SK-N-SH (cell line): ENCODE data around the gene CALCOCO2.

Experiments used
- EP300 ChIP-seq, 2 experiments: IDR thresholded peaks; 2 replicates each; pipeline versions ENCODE4 v1.4.0 to v1.6.1; 2012; ENCODE audit warnings: borderline replicate concordance in 1 of 2, low read depth in 1 of 2, low read length in 1 of 2
- FOSL2 ChIP-seq: IDR thresholded peaks from 2 replicates; pipeline ENCODE4 v1.4.0; 2012; ENCODE audit warnings: low read depth, mild to moderate bottlenecking, moderate library complexity, borderline replicate concordance
- GATA2 ChIP-seq: sonication (generic); formaldehyde crosslinking; IDR thresholded peaks from 2 replicates; pipeline ENCODE4 v1.5.0; 2020; ENCODE audit warnings: mild to moderate bottlenecking, missing genetic modification reagents
- MEF2A ChIP-seq: IDR thresholded peaks from 2 replicates; pipeline ENCODE4 v1.4.0; 2012; ENCODE audit warnings: low read depth, borderline replicate concordance
- POLR2AphosphoS5 ChIP-seq: IDR thresholded peaks from 2 replicates; pipeline ENCODE4 v1.6.1; 2012; ENCODE audit warnings: low read depth, low read length
- RAD21 ChIP-seq: IDR thresholded peaks from 2 replicates; pipeline ENCODE4 v1.6.1; 2012; ENCODE audit warnings: mild to moderate bottlenecking, low read length
- RFX5 ChIP-seq: IDR thresholded peaks from 2 replicates; pipeline ENCODE4 v1.6.1; 2012; ENCODE audit warnings: mild to moderate bottlenecking, improper control_type of control experiment, low read length
- TAF1 ChIP-seq: IDR thresholded peaks from 2 replicates; pipeline ENCODE4 v1.6.1; 2012; ENCODE audit warnings: low read depth, mild to moderate bottlenecking, low read length, moderate library complexity, borderline replicate concordance
- TF ChIP-seq, protein P1 (sequence below): fragments of 200-600 bp; sonication (generic); IDR thresholded peaks from 2 replicates; pipeline ENCODE4 v1.6.1; 2017; ENCODE audit warnings: antibody characterized with exemption, mild to moderate bottlenecking, moderate library complexity
- TF ChIP-seq, protein P2 (sequence below): IDR thresholded peaks from 2 replicates; pipeline ENCODE4 v1.6.1; 2012; ENCODE audit warnings: mild to moderate bottlenecking, low read depth, low read length, moderate library complexity

DNA sequence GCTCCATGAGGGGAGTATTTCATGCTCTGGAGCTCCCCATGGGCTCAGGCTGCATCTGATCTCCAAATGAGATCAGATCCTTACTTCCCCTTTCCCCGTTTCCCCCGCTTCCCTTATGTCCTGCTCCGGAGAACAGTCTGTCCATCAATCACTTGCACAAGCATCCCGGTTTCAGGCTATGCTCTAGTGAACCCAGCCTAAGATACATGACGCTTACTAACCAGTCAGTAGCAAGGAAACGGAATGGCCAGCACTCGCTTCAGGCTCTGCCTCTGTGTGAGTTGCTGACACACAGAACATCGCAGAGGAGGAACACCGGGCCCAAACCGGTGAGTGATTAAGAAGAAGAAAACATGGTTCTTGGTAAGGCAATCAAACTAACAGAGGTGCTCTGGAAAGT lies 52.3 kb downstream of the CALCOCO2 start:
- TF ChIP-seq GATA2 (CRISPR knock-in tag) (no peak), POLR2AphosphoS5 (no peak), MEF2A (no peak), FOSL2 (no peak), EP300 (IDR thresholded peaks at IDR 0.05; ENCODE audit: borderline replicate concordance in 1 of 2, low read depth in 1 of 2, low read length in 1 of 2) (no peak), RFX5 (no peak), TAF1 (no peak), RAD21 (no peak)
- TF ChIP-seq, protein P1, sequence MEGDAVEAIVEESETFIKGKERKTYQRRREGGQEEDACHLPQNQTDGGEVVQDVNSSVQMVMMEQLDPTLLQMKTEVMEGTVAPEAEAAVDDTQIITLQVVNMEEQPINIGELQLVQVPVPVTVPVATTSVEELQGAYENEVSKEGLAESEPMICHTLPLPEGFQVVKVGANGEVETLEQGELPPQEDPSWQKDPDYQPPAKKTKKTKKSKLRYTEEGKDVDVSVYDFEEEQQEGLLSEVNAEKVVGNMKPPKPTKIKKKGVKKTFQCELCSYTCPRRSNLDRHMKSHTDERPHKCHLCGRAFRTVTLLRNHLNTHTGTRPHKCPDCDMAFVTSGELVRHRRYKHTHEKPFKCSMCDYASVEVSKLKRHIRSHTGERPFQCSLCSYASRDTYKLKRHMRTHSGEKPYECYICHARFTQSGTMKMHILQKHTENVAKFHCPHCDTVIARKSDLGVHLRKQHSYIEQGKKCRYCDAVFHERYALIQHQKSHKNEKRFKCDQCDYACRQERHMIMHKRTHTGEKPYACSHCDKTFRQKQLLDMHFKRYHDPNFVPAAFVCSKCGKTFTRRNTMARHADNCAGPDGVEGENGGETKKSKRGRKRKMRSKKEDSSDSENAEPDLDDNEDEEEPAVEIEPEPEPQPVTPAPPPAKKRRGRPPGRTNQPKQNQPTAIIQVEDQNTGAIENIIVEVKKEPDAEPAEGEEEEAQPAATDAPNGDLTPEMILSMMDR = no peak
- TF ChIP-seq, protein P2, sequence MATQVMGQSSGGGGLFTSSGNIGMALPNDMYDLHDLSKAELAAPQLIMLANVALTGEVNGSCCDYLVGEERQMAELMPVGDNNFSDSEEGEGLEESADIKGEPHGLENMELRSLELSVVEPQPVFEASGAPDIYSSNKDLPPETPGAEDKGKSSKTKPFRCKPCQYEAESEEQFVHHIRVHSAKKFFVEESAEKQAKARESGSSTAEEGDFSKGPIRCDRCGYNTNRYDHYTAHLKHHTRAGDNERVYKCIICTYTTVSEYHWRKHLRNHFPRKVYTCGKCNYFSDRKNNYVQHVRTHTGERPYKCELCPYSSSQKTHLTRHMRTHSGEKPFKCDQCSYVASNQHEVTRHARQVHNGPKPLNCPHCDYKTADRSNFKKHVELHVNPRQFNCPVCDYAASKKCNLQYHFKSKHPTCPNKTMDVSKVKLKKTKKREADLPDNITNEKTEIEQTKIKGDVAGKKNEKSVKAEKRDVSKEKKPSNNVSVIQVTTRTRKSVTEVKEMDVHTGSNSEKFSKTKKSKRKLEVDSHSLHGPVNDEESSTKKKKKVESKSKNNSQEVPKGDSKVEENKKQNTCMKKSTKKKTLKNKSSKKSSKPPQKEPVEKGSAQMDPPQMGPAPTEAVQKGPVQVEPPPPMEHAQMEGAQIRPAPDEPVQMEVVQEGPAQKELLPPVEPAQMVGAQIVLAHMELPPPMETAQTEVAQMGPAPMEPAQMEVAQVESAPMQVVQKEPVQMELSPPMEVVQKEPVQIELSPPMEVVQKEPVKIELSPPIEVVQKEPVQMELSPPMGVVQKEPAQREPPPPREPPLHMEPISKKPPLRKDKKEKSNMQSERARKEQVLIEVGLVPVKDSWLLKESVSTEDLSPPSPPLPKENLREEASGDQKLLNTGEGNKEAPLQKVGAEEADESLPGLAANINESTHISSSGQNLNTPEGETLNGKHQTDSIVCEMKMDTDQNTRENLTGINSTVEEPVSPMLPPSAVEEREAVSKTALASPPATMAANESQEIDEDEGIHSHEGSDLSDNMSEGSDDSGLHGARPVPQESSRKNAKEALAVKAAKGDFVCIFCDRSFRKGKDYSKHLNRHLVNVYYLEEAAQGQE = no peak
